OCI-LY1 (cell line): Measurements from ENCODE around the gene PDE1C.

Experiments used
- H2AFZ ChIP-seq: fragments of 200-600 bp; sonication (generic), shearing (Covaris generic); 2 replicates; pipeline ENCODE4 v1.6.0; 2014; ENCODE audit warnings: antibody characterized with exemption, mild to moderate bottlenecking, low read length
- H3F3A ChIP-seq: fragments of 200-600 bp; sonication (generic), shearing (Covaris generic); 2 replicates; pipeline ENCODE4 v1.6.0; 2014; ENCODE audit warnings: mild to moderate bottlenecking, antibody characterized with exemption, low read length, moderate library complexity; ENCODE audit not compliant: insufficient read depth
- H3K27ac ChIP-seq: fragments of 200-600 bp; sonication (generic); 2 replicates; pipeline ENCODE4 v1.5.1; 2014; ENCODE audit warnings: low read length, mixed run types, mild to moderate bottlenecking, low read depth; ENCODE audit not compliant: poor library complexity, severe bottlenecking
- H3K27me3 ChIP-seq: fragments of 200-600 bp; sonication (generic); 2 replicates; pipeline ENCODE4 v1.6.0; 2014; ENCODE audit warnings: antibody characterized with exemption, mild to moderate bottlenecking, low read length, moderate library complexity; ENCODE audit not compliant: insufficient read depth
- H3K36me3 ChIP-seq: fragments of 200-600 bp; sonication (generic); 2 replicates; pipeline ENCODE4 v1.6.1; 2014; ENCODE audit warnings: mild to moderate bottlenecking, antibody characterized with exemption, low read length, moderate library complexity, mixed read lengths; ENCODE audit not compliant: insufficient read depth
- H3K4me1 ChIP-seq: fragments of 200-600 bp; sonication (generic); 2 replicates; pipeline ENCODE4 v1.5.1; 2014; ENCODE audit warnings: mild to moderate bottlenecking, low read length, moderate library complexity; ENCODE audit not compliant: insufficient read depth, severe bottlenecking
- H3K4me2 ChIP-seq: fragments of 200-600 bp; sonication (generic), shearing (Covaris generic); 2 replicates; pipeline ENCODE4 v1.6.1; 2014; ENCODE audit warnings: low read length
- H3K4me3 ChIP-seq: fragments of 200-600 bp; sonication (generic); 2 replicates; pipeline ENCODE4 v1.5.1; 2014; ENCODE audit warnings: low read length, low read depth, mild to moderate bottlenecking, mixed read lengths; ENCODE audit not compliant: poor library complexity, severe bottlenecking
- H3K79me2 ChIP-seq: fragments of 200-600 bp; shearing (Covaris generic); 2 replicates; pipeline ENCODE4 v1.6.1; 2016; ENCODE audit warnings: mixed run types, low read length, mixed read lengths; ENCODE audit not compliant: insufficient read depth
- H3K9ac ChIP-seq: fragments of 200-600 bp; sonication (generic), shearing (Covaris generic); 2 replicates; pipeline ENCODE4 v1.6.1; 2014; ENCODE audit warnings: mild to moderate bottlenecking, low read length, mixed read lengths
- H3K9me2 ChIP-seq: fragments of 200-600 bp; sonication (generic), shearing (Covaris generic); 2 replicates; pipeline ENCODE4 v1.6.1; 2014; ENCODE audit warnings: low read depth, mild to moderate bottlenecking, low read length, mixed read lengths
- H3K9me3 ChIP-seq: fragments of 200-600 bp; shearing (Covaris generic); 2 replicates; pipeline ENCODE4 v1.6.1; 2014; ENCODE audit warnings: low read length, mixed read lengths
- H4K20me1 ChIP-seq: fragments of 200-600 bp; sonication (generic), shearing (Covaris generic); 2 replicates; pipeline ENCODE4 v1.6.0; 2016; ENCODE audit warnings: mild to moderate bottlenecking, low read length; ENCODE audit not compliant: insufficient read depth
- CTCF ChIP-seq: fragments of 200-600 bp; sonication (generic), shearing (Covaris generic); IDR thresholded peaks from 2 replicates; pipeline ENCODE4 v1.5.1; 2017; ENCODE audit warnings: mild to moderate bottlenecking, antibody characterized with exemption, low read length, moderate library complexity, mixed read lengths
- EZH2 ChIP-seq: fragments of 200-600 bp; sonication (generic), shearing (Covaris generic); IDR thresholded peaks from 2 replicates; pipeline ENCODE4 v1.8.0; 2017; ENCODE audit warnings: borderline replicate concordance, mixed run types, mild to moderate bottlenecking, antibody characterized with exemption, low read length, moderate library complexity, mixed read lengths

The PDE1C gene

GRCh38 chr7:31981874-31982390 lies 88.3 kb downstream of the PDE1C start:
- Histone ChIP-seq H3K9me2 (no peaks in the 10 kb centered on the region), H3K4me2 (no peak overlapping the region), H3K4me1 (no peaks in the 10 kb centered on the region), H3K27ac (no peak overlapping the region), H2AFZ (no peak overlapping the region), H3K36me3 (no peaks in the 10 kb centered on the region), H3K27me3 (no peaks in the 10 kb centered on the region), H4K20me1 (no peaks in the 10 kb centered on the region), H3K4me3 (no peak overlapping the region), H3F3A (no peaks in the 10 kb centered on the region), H3K9ac (no peak overlapping the region), H3K9me3 (no peaks in the 10 kb centered on the region), H3K79me2 (no peaks in the 10 kb centered on the region)
- TF ChIP-seq EZH2 (no peak), CTCF (no peak)

GRCh38 chr7:31979690-31980330 lies 90.4 kb downstream of the PDE1C start:
- Histone ChIP-seq H2AFZ (no peak overlapping the region), H4K20me1 (no peaks in the 10 kb centered on the region), H3K9me3 (no peaks in the 10 kb centered on the region), H3K4me2 (no peak overlapping the region), H3K4me1 (no peaks in the 10 kb centered on the region), H3K27me3 (no peaks in the 10 kb centered on the region), H3K27ac (no peak overlapping the region), H3K9ac (no peak overlapping the region), H3K9me2 (no peaks in the 10 kb centered on the region), H3K4me3 (no peak overlapping the region), H3K36me3 (no peaks in the 10 kb centered on the region), H3K79me2 (no peaks in the 10 kb centered on the region), H3F3A (no peaks in the 10 kb centered on the region)
- TF ChIP-seq CTCF (no peak), EZH2 (no peak)

GRCh38 chr7:31975546-31975945 lies 94.7 kb downstream of the PDE1C start:
- no peak overlapping the region for H3K4me2 ChIP-seq
- H3K4me1 ChIP-seq = no peaks in the 10 kb centered on the region
- no peak overlapping the region for H2AFZ ChIP-seq
- H3K9me3 ChIP-seq = no peaks in the 10 kb centered on the region
- TF ChIP-seq EZH2 (no peak), CTCF (no peak)
- no peak overlapping the region for H3K4me3 ChIP-seq
- no peaks in the 10 kb centered on the region for H3F3A ChIP-seq
- H3K27me3 ChIP-seq = no peaks in the 10 kb centered on the region
- no peaks in the 10 kb centered on the region for H3K9me2 ChIP-seq
- H4K20me1 ChIP-seq = no peaks in the 10 kb centered on the region
- no peak overlapping the region for H3K27ac ChIP-seq
- H3K9ac ChIP-seq = no peak overlapping the region
- H3K36me3 ChIP-seq = no peaks in the 10 kb centered on the region
- no peaks in the 10 kb centered on the region for H3K79me2 ChIP-seq
